Colonic mucosa (tissue), 4 donors: Measurements from ENCODE around the gene KAT5. TPM values are rescaled to one million over a fixed set of nuclear protein-coding genes. Genes with fewer than 3 reads are reported as not detected.

Experiments
- DNase-seq: peaks from one replicate; pipeline ENCODE4 v3.0.0-alpha.2; 2020
- H3K27ac ChIP-seq: fragments of 200-600 bp; one replicate; pipeline ENCODE4 v1.8.0; 2021
- H3K27me3 ChIP-seq: fragments of 200-600 bp; one replicate; pipeline ENCODE4 v1.8.0; 2021
- H3K36me3 ChIP-seq: fragments of 200-600 bp; one replicate; pipeline ENCODE4 v1.8.0; 2021
- H3K4me1 ChIP-seq: fragments of 200-600 bp; one replicate; pipeline ENCODE4 v1.8.0; 2021; ENCODE audit warnings: mild to moderate bottlenecking
- H3K4me3 ChIP-seq: fragments of 200-600 bp; one replicate; pipeline ENCODE4 v1.8.0; 2021
- H3K9ac ChIP-seq, 2 donors: one replicate each; pipeline ENCODE4 v1.7.0; 2013; ENCODE audit warnings: control low read depth in 2 of 2, low read depth in 2 of 2, low read length in 2 of 2
- H3K9me3 ChIP-seq: fragments of 200-600 bp; one replicate; pipeline ENCODE4 v1.8.0; 2021
- CTCF ChIP-seq: fragments of 200-600 bp; IDR thresholded peaks from one replicate; pipeline ENCODE4 v1.8.0; 2022; ENCODE audit warnings: antibody characterized with exemption, mild to moderate bottlenecking
- intact Hi-C: fragments of 100-400 bp; cut with DNase I; formaldehyde crosslinking; loops from one replicate; pipeline ENCODE4 v1.14.1; 2022
- total RNA-seq, 2 donors: library from RNA; stranded (reverse); fragmentation: NEBNext Ultra II Directional in 1 of 2; extraction: Animal tissue kit (Norgen Biotek cat#: 25700) in 1 of 2; gene quantifications; one replicate each; pipeline ENCODE4 v1.2.1, GENCODE V29; 2021
- donor health status: healthy.
- donor health status: DM: no; HTN: no; CAD: no.
- donor health status: DM: no; HTN: no; CAD: no.

KAT5 gene
- total RNA-seq, 2 donors from 2014 or later = 65.3 to 83.4 TPM

DNA sequence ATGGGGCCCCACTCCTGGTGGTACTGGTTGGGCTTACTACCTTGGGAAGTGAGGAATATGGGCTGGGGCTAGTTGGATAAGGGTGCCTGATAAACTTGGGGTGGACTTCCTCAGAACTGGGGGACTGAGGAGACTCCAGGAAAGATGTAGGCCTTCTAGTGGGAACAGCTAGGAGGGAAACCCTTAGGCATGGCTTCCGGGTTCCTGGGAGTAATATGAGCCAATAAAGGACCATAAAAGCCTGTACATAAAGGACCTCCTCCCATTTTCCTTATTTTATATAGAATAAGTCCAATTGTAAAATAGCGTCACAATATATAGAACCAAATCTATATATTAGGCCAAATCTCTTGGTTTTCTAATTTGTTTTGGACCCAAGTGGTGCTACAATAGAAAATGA lies 27.0 kb downstream of the KAT5 start:
- intact Hi-C loops = no loop called here
- Histone ChIP-seq H3K27me3 (no peaks in the 10 kb centered on the region), H3K27ac (no peak overlapping the region), H3K4me1 (no peaks in the 10 kb centered on the region), H3K9me3 (no peaks in the 10 kb centered on the region), H3K4me3 (no peak overlapping the region), H3K9ac (no peak overlapping the region), H3K36me3 (no peaks in the 10 kb centered on the region)
- TF ChIP-seq CTCF = no peak
- DNase-seq = peak; percentile 33

- TF ChIP-seq CTCF = no peak
- no peaks in the 10 kb centered on the region for H3K27me3 ChIP-seq
- H3K27ac ChIP-seq = no peak overlapping the region
- no peak overlapping the region for H3K9ac ChIP-seq
- H3K36me3 ChIP-seq = no peaks in the 10 kb centered on the region
- DNase-seq = no peak
- no peaks in the 10 kb centered on the region for H3K4me1 ChIP-seq
- intact Hi-C loops = no loop called here
- no peaks in the 10 kb centered on the region for H3K9me3 ChIP-seq
- no peak overlapping the region for H3K4me3 ChIP-seq
These were observed 29.1 kb downstream of the KAT5 start for GRCh38 chr11:65741185-65741584.

DNA sequence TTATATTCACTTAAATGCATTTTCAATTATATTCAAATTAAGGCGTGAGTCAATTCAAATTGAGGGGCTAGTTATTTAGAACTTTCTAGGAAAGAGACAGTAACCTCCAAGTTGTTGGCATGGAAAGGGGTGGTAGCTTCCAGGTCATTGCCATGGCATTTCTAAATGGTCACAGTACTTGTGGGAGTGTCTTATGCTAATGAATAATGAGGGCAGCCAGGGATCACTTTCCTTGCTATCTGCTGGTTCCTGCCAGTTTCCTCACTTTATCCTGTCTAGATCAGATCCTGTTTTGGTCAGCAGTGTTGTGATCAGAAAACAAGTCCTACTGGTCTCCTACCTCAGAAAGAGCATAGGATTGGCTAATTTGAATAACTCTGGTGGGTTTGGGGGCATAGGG lies 30.3 kb downstream of the KAT5 start:
- H3K4me1 ChIP-seq = no peaks in the 10 kb centered on the region
- H3K27me3 ChIP-seq = no peaks in the 10 kb centered on the region
- H3K9me3 ChIP-seq = no peaks in the 10 kb centered on the region
- TF ChIP-seq CTCF = no peak
- H3K9ac ChIP-seq = no peak overlapping the region
- intact Hi-C loops = no loop called here
- no peak overlapping the region for H3K27ac ChIP-seq
- H3K36me3 ChIP-seq = no peaks in the 10 kb centered on the region
- DNase-seq = no peak
- H3K4me3 ChIP-seq = no peak overlapping the region

DNA sequence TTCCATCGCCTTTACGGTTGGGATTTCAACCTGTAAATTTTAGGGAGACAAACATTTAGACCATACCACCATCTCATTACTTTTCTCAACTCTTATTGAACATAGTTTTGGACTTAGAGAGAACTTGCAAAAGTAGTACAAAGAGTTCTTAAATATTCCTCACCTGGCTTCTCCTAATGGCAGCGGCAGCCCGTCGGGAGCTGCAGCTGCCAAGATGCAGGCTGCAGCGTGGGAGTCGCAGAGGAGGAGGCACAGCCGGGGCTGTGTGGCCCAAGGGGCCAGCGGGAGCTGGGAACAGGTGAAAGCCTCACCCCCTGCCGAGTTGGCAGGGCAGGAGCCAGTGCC lies 31.6 kb downstream of the KAT5 start:
- intact Hi-C loops = no loop called here
- H3K27ac ChIP-seq = no peak overlapping the region
- H3K27me3 ChIP-seq = no peaks in the 10 kb centered on the region
- DNase-seq = no peak
- H3K36me3 ChIP-seq = no peaks in the 10 kb centered on the region
- H3K4me3 ChIP-seq = no peak overlapping the region
- H3K9ac ChIP-seq = no peak overlapping the region
- no peaks in the 10 kb centered on the region for H3K4me1 ChIP-seq
- H3K9me3 ChIP-seq = no peaks in the 10 kb centered on the region
- no peak for TF ChIP-seq CTCF

DNA sequence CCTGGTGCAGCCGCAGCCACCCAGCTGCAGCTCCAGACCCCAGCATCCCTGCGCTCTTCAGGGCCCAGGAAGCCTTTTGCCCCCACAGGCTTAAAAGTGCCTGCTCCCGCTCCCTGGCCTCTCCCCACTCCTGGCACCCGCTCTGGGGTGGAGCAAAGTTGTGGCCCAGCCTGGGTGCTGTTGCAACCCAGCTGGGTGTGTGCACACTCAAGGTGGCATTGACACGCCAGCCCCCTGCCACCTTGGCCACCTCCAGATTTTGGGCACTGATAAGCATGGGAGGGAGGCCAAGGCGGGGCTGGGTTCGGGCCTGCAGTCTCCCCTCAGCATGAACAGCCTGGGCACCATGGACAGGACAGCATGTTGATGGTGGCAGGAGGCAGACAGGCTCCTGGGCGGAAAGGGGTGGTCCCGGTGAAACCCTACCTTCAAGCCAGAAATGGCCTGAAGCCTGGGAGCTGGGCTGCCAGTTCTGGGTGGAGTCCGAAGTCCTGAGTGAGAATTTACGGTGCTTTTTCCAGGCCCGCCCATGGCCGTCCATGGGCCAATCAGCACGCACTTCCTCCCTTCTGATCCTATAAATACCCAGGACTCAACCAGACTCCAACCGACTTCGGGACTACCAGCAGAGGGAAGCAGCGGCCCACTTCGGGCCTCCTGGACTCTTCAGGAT lies 32.1 kb downstream of the KAT5 start:
- no peaks in the 10 kb centered on the region for H3K27me3 ChIP-seq
- H3K36me3 ChIP-seq = no peaks in the 10 kb centered on the region
- no peak overlapping the region for H3K27ac ChIP-seq
- intact Hi-C loops = no loop called here
- no peaks in the 10 kb centered on the region for H3K4me1 ChIP-seq
- no peak overlapping the region for H3K4me3 ChIP-seq
- DNase-seq = peak; percentile 68
- no peak overlapping the region for H3K9ac ChIP-seq
- no peaks in the 10 kb centered on the region for H3K9me3 ChIP-seq
- no peak for TF ChIP-seq CTCF
